Effector memory CD4-positive, alpha-beta T cell (primary cell): ENCODE data around the gene TAS2R60.

Experiments used
- DNase-seq, 3 donors: peaks; one replicate each; pipeline ENCODE4 v3.0.0-alpha.2; 2020
- H3K27ac ChIP-seq: 2 replicates; pipeline ENCODE4 v1.7.0; 2013; ENCODE audit warnings: mild to moderate bottlenecking, low read length, moderate library complexity; ENCODE audit not compliant: insufficient read depth, poor library complexity, severe bottlenecking
- H3K27me3 ChIP-seq: replicated peaks from 2 replicates; pipeline ENCODE4 v1.7.0; 2013; ENCODE audit warnings: mild to moderate bottlenecking, low read length; ENCODE audit not compliant: insufficient read depth, control insufficient read depth, poor library complexity, severe bottlenecking
- H3K36me3 ChIP-seq: 2 replicates; pipeline ENCODE4 v1.7.0; 2013; ENCODE audit warnings: mild to moderate bottlenecking, low read length, moderate library complexity; ENCODE audit not compliant: control insufficient read depth, insufficient read depth
- H3K4me1 ChIP-seq: 2 replicates; pipeline ENCODE4 v1.7.0; 2013; ENCODE audit warnings: low read length, mild to moderate bottlenecking; ENCODE audit not compliant: control insufficient read depth, insufficient read depth, poor library complexity, severe bottlenecking
- H3K4me3 ChIP-seq: 2 replicates; pipeline ENCODE4 v1.7.0; 2013; ENCODE audit warnings: low read length, low read depth, mild to moderate bottlenecking; ENCODE audit not compliant: insufficient read depth, poor library complexity, severe bottlenecking
- H3K9me3 ChIP-seq: 2 replicates; pipeline ENCODE4 v1.7.0; 2013; ENCODE audit warnings: mild to moderate bottlenecking, low read length, moderate library complexity; ENCODE audit not compliant: control insufficient read depth
- total RNA-seq, 3 donors: gene quantifications; one replicate each; lab custom pipeline; 2026; lab: John Stamatoyannopoulos, UW

The TAS2R60 gene, protein sequence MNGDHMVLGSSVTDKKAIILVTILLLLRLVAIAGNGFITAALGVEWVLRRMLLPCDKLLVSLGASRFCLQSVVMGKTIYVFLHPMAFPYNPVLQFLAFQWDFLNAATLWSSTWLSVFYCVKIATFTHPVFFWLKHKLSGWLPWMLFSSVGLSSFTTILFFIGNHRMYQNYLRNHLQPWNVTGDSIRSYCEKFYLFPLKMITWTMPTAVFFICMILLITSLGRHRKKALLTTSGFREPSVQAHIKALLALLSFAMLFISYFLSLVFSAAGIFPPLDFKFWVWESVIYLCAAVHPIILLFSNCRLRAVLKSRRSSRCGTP
- total RNA-seq, result 0 to 0.19 (median 0.09) reads per million in 3 donors

DNA sequence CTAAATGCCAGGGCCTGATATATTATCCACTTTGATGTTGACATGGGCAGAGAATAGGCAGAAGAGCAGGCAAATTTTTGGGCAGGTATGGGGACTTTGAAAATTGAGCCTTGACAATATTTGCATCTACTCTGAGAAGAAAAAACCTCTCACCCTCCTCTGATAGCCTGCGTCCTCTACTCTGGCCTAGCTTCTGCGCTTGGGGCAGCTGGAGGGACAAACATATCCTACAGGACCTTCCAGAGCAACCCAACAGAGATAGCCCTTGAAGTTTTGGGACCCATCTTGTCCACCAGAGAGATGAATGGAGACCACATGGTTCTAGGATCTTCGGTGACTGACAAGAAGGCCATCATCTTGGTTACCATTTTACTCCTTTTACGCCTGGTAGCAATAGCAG lies at the start of gene TAS2R60:
TSS of gene TAS2R60 (plus strand) at position 301 of the 400 bp plus-strand sequence. CDS start at position 301, 0 bp downstream.
- Histone ChIP-seq H3K4me3 (no peak within 1 kb of the TSS), H3K27ac (no peak within 1 kb of the TSS), H3K4me1 (no peaks in the 10 kb centered on the region), H3K27me3 (no peaks in the 10 kb centered on the region), H3K36me3 (peaks cover 5% of the 10 kb centered on the region), H3K9me3 (no peaks in the 10 kb centered on the region)
- no peak for DNase-seq

DNA sequence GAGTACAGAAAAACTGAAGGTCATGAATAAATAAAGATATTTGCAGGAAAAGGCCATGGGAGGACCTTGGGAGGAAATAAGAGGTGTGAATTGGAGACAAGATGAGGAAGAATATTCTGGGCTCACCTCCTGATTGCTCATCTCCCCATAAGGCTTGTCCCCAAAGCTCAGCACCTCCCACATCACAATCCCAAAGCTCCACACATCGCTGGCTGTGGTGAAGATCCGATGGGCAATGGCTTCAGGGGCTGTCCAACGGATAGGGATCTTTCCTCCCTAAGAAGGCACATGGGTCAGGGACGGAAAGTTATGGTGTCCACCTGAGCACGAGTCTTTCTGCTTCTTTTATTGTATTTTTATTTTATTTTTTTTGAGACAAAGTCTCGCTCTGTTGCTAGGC lies 49.2 kb upstream of the TAS2R60 start:
- Histone ChIP-seq H3K9me3 (no peaks in the 10 kb centered on the region), H3K36me3 (peaks cover 77% of the 10 kb centered on the region), H3K27me3 (no peaks in the 10 kb centered on the region), H3K4me3 (no peak overlapping the region), H3K4me1 (no peaks in the 10 kb centered on the region), H3K27ac (no peak overlapping the region)
- no peak for DNase-seq

DNA sequence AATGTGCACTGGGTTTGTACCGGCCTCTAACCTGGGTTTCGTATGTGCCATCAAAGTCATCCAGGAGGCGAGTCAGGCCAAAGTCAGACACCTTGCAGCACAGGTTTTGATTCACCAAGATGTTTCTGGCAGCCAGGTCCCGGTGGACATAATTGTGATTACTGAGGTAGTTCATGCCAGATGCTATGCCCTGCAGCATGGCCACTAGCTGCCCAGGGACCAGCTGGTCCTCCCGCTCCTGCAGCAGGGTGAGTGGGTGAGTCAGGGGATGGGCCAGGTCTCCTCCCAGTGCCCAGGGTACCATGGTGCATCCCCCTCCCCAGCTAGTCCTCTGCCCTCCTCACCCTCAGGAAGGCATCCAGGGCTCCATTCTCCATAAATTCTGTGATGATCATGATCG lies 48.5 kb upstream of the TAS2R60 start:
- Histone ChIP-seq H3K27me3 (no peaks in the 10 kb centered on the region), H3K27ac (no peak overlapping the region), H3K4me1 (no peaks in the 10 kb centered on the region), H3K9me3 (no peaks in the 10 kb centered on the region), H3K4me3 (no peak overlapping the region), H3K36me3 (peaks cover 78% of the 10 kb centered on the region)
- DNase-seq, result no peak

DNA sequence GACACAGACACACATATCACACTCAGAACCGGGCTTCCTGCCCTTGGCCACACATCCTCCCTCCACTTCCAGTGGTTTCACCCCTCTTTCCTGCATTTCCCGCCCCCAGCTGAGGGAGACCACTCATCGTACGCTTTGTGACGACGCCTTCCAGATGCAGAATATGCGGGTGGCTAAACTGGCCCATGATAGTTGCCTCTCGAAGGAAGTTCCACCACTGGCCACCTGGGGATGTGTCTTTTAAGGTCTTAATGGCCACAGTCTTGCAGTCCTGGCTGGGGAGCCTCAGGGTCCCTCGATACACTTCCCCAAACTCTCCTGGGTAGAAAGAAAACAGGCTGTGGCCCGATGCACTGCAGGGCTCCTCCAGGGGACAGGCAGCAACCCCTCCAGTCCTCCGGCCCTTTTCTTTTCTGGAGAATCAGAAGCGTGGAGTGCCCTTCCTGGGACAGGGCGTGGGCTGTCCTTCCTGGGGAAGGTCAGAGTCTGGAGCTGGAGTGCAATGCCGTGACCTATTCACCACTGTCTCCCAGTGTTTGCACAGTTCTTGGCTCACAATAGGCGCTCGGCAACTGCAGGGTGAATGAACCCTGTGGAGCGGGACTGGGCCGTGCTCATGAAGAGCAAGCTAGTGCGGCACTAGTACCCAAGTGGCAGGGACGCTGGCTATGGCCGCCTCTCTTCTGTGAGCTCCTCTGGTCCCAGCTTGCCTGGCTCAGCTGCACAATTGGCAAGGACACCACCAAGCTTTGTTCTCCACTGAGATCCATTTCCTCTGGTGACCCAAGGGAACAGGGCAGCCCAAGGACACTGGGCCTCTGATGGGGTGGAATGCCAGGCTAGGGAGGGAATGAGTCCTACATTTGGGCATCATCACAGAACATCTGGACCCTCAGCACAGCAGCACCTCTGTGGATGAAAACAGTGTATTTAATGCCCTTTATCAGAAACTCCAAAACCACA lies 47.8 kb upstream of the TAS2R60 start:
- Histone ChIP-seq H3K4me1 (no peaks in the 10 kb centered on the region), H3K9me3 (no peaks in the 10 kb centered on the region), H3K27ac (no peak overlapping the region), H3K4me3 (no peak overlapping the region), H3K36me3 (peaks cover 73% of the 10 kb centered on the region), H3K27me3 (no peaks in the 10 kb centered on the region)
- no peak for DNase-seq

DNA sequence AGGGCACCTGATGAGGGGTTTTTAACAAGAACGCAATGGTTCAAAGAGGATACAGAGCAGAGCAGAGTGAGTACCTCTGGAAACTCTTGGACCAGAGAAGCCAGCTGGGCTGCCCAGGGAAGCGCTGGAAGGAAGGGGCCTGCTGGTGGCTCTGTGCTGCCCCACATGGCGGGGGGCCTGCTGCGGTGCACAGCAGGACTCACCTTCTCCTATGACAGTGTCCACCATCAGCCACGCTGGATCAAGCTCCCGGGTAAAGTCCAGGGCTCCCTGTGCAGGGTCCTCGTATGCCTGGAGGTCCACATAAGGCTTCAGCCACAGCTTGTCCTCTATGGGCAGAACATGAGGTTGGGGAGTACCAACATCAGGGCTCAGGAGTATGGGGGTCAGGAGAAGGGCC lies 47.1 kb upstream of the TAS2R60 start:
- Histone ChIP-seq H3K4me1 (no peaks in the 10 kb centered on the region), H3K9me3 (no peaks in the 10 kb centered on the region), H3K27ac (no peak overlapping the region), H3K27me3 (no peaks in the 10 kb centered on the region), H3K4me3 (no peak overlapping the region), H3K36me3 (peaks cover 73% of the 10 kb centered on the region)
- DNase-seq, result no peak

DNA sequence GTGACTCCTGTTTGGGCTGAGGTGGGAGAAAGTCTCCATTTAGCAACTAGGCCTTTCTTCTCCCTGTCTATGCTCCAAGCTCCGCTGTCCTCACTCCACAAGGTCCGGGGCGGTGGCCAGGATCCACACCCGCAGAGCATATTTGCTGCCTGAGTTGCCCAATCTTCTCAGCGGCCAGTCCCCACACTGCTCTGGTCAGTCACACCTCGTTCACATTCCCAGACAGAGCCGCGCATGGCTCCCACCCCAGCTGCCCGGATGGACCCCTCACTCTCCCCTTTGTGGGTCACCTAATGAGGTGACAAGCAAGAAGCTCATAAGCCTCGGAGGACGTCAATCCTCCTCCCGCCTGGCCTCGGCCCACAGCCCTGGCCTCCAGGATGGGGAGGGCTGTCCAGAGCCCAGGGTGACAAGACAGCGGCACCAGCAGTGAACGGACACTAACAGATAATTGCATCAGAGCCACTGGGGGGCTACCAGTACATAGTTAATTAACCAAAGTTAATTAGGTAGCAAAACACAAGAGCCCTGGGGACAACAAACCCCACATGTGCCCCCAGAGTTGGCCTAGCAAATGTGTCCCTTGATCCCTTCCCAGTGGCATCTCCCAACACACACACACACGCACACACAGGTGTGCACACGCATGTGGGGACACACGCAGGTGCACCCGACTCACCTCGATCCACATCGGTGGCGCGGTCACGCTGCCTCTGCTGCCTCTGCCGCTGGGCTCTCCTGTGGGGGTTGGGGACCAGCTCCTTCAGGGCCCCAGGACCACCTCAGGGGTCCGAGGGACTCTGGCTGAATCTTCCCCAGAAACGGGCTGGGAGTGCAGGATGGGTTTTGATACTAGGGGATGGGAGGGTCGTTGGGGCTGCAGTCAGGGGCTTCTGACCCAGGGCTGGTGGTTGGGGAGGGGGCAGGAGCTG lies 46.4 kb upstream of the TAS2R60 start:
- Histone ChIP-seq H3K27ac (no peak overlapping the region), H3K4me1 (no peaks in the 10 kb centered on the region), H3K27me3 (no peaks in the 10 kb centered on the region), H3K36me3 (peaks cover 70% of the 10 kb centered on the region), H3K9me3 (no peaks in the 10 kb centered on the region), H3K4me3 (no peak overlapping the region)
- no peak for DNase-seq

DNA sequence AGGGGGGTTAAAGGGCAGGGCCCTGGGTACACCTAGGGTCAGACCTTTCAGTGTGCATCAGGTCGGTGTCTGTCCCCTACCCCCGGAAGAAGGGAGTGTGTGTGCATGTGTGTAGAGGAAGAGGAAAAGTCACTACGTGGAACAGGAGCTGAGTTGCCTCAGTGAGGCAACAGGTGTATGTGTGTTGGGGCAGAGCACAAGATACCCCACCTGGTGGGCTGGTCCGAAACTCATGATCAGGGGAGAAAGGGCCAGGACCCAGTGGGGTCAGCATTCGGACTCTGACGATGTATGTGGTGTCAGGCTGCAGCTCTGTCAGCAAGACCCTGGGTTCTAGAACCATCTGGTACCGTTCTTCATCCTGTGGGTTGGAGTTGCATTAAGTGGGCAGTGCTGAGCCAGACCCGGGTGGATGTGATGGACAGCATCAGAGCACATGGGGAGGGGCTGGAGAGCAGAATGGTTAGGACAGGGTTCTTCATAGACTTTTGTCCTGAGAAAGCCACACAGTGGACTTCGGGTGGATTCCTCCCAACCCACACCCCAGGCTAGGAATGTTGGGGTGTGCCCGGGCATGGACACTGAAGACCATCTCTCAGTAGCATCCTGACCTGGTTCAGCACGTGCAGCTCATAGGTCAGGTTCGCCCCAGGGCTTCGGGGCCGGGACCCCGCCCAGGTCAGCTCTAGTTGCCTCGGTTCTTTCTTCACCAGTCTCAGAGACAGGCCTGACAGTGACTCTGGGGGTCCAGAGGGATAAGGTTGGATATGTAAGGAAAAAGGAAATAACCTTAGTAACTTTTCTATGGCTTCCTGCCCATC lies 45.3 kb upstream of the TAS2R60 start:
- peaks cover 62% of the 10 kb centered on the region for H3K36me3 ChIP-seq
- DNase-seq, result no peak

DNA sequence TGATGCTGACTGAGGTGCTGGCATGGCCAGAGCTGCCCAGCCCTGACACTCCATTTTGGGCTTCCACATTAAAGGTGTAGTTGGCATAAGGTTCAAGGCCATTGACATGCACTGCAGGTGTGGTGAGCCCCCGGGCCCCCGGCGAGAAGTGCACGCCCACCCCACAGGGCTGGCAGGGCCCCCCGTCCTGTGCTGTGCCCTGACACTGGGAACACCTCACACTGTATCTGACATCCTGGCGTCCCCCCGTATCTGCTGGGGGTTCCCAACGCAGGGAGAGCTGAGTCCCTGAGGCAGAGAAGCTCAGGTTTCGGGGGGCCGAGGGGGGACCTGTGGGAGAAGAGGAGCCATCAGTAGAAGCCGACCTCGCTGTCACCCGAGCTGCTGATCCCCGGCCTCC lies 44.6 kb upstream of the TAS2R60 start:
- H3K27me3 ChIP-seq, result no peaks in the 10 kb centered on the region
- H3K27ac ChIP-seq, result no peak overlapping the region
- H3K4me3 ChIP-seq, result no peak overlapping the region
- H3K9me3 ChIP-seq, result no peaks in the 10 kb centered on the region
- peaks cover 58% of the 10 kb centered on the region for H3K36me3 ChIP-seq
- no peaks in the 10 kb centered on the region for H3K4me1 ChIP-seq
- DNase-seq, result no peak

More for the DNA sequence above, 45.3 kb upstream of the TAS2R60 start:
- Histone ChIP-seq H3K27ac (no peak overlapping the region), H3K4me1 (no peaks in the 10 kb centered on the region), H3K4me3 (no peak overlapping the region), H3K9me3 (no peaks in the 10 kb centered on the region), H3K27me3 (no peaks in the 10 kb centered on the region)

DNA sequence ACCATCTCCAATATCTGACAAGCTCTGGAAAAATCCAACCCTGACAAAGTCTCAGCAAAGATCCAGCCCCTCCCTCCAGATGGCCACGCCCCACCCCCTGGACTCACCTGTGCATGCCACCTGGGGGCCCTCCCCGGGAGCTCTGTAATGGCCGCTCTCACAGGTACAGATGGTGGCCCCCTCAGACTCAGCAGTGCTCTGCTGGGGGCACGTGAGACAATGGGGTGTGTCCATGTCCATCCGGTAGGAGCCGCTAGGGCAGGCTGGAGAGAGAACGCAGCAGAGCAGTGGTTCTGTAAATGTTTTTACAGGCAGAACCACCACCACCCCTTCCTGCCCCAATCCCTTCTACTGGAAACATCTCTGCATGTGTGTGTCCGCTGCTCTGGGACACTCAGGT lies 44.1 kb upstream of the TAS2R60 start:
- Histone ChIP-seq H3K27me3 (no peaks in the 10 kb centered on the region), H3K4me3 (no peak overlapping the region), H3K9me3 (no peaks in the 10 kb centered on the region), H3K36me3 (peaks cover 58% of the 10 kb centered on the region), H3K27ac (no peak overlapping the region), H3K4me1 (no peaks in the 10 kb centered on the region)
- DNase-seq, result no peak
